NCI-H2227 (cell line): ENCODE results near the gene FAM153A.
"Not testable (repeated sequence)": the region's sequence is repeated elsewhere in the genome, so short reads cannot be mapped to it uniquely, and the experiment has no call there.

Experiments used
- DNase-seq: peaks from one replicate; lab custom pipeline; 2025; ENCODE audit not compliant: unreplicated experiment; lab: John Stamatoyannopoulos, UW

The FAM153A gene

DNA sequence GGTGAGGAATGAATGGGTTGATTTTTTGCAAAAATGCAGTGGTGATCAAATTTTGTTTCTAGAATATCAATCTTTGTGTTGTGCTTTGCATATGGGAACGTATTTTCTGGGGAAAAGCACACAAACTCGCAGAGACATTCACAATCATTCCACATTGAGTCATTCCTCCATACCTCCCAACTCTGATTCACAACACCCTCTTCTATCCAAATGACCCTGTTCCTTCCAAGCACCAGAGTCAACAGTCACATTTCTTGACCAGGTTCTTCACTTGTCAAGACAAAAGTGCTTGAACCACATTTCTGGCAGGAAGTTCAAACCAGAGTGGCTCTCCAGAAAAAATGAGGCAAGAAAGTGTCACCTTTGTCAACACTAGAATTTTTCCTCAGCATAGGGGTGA is 35.3 kb downstream of the FAM153A start:
- not testable (repeated sequence) for DNase-seq

DNA sequence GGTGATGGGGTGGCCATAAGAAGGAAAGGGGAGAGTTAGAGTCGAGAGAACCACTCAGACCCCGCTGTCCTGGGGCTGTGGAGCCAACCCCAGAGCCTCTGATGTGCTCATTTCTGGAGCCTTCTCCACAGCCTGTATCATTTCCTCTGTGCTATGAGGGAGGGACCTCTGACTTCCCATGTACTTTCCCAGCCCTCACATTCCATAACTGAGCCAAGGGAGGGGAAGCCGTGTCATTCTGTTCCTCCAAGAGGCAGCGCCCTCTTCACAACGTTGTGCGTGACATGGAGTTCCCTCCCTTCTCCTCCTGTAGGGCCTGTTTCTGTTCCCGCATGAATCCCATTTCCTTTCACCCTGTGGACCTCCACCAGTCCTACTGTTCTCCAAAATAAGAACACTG is 57.8 kb downstream of the FAM153A start:
- DNase-seq, result not testable (repeated sequence)

DNA sequence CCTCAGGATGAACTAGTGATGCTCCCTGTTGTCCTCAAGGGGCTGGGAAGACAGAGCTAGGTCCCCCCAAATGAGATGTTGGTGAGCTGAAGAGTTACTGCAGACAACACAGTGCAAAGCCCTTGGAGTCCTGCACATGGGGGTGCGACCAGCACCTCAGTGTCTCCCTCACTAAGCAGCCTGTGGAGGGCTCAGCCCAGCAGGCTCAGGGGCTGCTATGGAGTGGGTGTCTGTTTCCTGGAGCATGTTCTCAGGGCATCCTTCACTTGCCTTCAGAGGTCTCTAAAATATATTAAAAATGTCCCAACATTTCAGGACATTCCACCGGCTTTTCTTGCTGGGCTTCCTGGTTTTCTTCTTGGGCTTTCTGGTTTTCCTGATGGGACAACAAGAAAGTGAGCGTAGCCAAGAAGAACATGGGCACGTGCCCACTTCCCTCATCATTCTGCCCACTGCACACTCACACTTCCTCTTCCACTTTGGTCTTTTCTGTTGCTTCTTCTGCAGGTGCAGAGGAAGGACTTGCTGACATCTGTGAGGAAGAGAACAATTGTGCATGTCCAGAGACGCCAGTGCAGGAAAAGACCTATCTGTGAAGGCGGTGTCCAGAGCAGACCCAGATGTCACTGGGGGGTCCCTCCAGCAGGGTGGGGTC is 58.7 kb downstream of the FAM153A start:
- DNase-seq, result not testable (repeated sequence)

DNA sequence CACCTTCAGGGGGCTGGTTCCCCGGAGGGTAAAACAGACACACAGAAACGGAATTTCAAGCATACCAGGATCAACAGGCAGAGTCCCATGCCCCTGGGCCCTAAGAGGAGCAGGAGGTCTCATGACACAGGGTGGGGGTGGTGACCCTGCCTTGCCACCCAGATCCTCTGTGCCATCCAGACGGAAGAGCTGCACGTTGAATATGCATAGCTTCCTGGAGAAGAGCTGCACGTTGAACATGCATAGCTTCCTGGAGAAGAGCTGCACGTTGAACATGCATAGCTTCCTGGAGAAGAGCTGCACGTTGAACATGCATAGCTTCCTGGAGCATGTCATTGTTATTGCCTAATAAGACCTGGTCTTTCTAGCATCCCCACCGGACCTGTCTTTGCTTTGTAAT is 59.9 kb downstream of the FAM153A start:
- DNase-seq, result not testable (repeated sequence)

DNA sequence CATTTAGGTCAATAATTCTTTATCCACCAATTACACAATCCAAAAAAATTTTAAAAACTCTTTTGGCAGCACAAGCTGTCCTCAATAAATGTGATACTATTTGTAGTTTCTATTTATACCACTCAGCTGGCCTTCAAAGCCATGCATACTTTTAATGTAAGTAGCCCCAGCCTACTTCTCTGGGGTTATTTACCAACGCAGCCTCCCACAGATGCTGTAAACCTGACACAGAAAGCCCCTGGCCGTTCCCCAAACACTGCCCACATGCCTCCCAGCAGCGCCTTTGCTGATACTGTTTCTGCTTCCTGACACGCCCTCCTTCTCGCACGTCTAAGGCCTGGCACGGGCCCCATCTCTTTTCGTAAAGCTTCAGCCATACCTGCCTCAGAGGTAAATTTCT is 62.7 kb downstream of the FAM153A start:
- not testable (repeated sequence) for DNase-seq

DNA sequence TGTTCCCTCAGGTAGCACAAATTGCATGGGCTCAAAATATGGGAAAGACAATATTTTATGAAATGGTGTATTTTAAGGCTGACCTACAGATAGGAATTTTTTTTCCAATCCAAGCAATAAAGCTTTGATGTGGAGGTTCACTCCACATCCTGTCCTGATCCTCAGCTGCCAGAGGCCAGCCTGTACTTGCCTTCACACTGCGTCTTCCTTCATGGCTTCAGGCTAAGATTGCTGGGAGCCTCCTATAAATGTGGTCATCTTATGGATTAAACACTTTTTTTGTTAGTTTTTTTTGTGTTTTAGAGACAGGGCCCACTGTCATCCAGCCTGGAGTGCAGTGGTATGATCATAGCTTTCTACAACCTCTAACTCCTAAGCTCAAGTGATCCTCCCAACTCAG is 67.3 kb downstream of the FAM153A start:
- not testable (repeated sequence) for DNase-seq

DNA sequence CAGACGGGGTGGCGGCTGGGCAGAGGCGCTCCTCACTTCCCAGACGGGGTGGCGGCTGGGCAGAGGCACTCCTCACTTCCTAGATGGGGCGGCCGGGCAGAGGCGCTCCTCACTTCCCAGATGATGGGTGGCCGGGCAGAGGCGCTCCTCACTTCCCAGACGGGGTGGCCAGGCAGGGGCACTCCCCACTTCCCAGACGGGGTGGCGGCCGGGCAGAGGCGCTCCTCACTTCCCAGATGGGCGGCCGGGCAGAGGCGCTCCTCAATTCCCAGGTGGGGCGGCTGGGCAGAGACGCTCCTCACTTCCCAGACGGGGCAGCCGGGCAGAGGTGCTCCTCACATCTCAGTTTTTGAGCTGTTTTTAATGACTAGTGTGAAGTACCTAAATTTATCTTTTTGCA is 86.6 kb downstream of the FAM153A start:
- DNase-seq, result not testable (repeated sequence)

DNA sequence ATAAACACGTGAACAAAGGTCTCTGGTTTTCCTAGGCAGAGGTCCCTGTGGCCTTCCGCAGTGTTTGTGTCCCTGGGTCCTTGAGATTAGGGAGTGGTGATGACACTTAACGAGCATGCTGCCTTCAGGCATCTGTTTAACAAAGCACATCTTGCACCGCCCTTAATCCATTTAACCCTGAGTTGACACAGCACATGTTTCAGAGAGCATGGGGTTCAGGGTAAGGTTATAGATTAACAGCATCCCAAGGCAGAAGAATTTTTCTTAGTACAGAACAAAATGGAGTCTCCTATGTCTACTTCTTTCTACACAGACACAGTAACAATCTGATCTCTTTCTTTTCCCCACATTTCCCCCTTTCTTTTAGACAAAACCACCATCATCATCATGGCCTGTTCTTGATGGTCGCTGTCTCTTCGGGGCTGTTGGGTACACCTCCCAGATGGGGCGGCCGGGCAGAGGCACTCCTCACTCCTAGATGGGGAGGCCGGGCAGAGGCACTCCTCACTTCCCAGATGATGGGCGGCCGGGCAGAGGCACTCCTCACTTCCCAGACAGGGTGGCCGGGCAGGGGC is 87.3 kb downstream of the FAM153A start:
- not testable (repeated sequence) for DNase-seq

DNA sequence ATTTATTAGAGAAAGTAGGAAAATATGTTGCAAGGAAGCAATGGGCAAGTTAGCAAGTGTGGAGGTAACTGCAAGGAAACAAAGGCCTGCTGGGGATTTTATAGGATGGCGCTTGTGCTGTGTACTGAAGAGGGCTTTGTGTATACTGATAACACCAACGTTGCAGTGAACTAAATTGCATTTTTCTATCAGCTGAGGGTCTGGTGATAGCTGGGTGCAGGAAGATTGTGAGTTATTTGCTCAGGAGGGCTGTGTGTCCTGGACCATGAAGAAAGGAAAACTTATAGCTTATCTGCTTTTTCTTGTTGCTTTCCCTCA is 88.2 kb downstream of the FAM153A start:
- not testable (repeated sequence) for DNase-seq

DNA sequence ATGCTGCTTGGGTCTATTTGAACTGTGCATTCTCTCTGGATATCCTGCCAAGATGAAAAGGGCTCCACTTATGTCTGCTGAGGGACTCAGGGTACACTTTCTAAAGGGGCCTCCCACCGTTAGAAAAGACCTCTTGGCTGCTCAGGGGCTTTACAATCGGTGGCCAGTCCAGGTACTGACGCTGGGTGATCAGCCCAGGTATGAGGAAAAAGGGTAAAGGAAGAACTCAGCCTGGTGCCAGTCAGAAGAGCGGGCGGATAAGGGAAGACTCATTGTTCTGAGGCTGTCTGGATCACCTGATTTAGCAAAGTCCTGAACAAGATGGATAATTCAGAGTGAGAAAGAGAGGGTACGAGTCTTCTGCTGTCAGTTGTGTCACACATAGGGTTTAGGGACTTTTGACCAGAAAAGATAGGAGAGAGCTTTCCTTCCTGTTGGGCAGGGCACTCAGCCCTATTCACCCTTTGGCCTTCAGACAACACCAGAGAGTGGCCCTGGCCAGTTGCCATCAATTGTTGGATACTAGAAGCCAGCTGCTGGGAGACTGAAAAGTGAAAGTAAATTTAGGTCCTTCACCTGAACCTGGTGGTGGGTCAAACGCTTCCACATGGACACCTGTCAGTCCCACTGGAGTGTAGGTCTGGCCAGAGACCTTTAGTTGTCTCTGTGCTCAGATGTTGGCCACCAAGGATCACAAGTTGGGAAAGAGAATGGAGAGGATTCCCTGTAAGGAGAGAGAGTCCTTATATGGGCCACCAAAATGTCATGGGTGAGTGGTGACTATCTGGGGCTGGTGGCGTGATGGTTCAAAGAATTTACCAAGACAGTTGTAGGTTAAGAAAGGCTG is 88.8 kb downstream of the FAM153A start:
- not testable (repeated sequence) for DNase-seq

DNA sequence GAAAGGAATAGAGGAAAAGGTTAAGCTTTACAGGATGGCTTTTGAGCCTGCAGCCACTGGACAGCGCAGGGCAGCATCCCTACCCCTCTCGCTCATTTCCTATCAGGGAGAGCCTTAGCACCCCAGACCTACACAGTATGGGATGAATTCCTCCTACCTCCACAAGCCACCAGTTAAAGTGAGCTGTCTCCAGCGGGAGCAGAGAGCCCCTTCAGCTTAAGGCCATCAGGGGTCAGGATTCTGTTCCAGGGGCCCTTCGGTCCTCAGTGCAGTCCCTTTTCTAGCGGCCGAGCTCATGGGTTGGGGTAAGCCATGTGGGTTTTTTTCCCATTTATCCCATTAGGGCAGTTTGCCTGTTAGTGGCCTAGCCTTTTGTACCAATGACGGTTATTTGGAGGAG is 89.7 kb downstream of the FAM153A start:
- not testable (repeated sequence) for DNase-seq

DNA sequence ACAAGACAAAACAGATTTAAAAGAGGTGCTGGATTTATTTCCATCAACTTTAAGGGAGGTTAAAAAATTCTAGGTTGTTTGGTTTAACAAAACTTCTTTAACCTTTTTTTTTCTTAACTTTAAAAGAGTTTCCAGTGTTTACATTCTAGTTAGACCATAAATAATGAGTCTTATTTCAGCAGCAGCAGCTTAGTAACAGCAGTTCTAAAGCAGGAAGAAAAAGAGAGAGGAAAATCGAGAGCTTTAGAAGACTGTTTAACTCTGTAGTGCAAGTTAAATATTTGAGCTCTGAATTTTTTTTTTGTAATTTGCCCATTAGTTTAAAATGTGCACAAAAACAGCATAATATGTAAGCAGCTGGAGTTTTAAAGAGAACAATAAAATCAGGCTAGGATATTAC is 90.2 kb downstream of the FAM153A start:
- not testable (repeated sequence) for DNase-seq

DNA sequence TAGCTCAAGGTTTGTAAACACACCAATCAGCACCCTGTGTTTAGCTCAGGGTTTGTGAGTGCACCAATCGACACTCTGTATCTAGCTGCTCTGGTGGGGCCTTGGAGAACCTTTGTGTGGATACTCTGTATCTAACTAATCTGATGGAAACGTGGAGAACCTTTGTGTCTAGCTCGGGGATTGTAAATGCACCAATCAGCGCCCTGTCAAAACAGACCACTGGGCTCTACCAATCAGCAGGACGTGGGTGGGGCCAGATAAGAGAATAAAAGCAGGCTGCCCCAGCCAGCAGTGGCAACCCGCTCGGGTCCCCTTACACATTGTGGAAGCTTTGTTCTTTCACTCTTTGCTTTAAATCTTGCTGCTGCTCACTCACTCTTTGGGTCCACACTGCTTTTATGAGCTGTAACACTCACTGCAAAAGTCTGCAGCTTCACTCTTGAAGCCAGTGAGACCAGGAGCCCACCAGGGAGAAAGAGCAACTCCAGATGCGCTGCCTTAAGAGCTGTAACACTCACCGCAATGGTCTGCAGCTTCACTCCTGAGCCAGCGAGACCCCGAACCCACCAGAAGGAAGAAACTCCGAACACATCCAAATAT is 93.6 kb downstream of the FAM153A start:
- not testable (repeated sequence) for DNase-seq

DNA sequence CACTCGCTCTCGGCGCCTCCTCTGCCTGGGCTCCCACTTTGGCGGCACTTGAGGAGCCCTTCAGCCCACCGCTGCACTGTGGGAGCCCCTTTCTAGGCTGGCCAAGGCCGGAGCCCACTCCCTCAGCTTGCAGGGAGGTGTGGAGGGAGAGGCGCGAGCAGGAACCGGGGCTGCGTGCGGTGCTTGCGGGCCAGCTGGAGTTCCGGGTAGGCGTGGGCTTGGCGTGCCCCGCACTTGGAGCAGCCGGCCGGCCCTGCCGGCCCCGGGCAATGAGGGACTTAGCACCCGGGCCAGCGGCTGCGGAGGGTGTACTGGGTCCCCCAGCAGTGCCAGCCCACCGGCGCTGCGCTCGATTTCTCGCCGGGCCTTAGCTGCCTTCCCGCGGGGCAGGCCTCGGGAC is 94.6 kb downstream of the FAM153A start:
- not testable (repeated sequence) for DNase-seq

DNA sequence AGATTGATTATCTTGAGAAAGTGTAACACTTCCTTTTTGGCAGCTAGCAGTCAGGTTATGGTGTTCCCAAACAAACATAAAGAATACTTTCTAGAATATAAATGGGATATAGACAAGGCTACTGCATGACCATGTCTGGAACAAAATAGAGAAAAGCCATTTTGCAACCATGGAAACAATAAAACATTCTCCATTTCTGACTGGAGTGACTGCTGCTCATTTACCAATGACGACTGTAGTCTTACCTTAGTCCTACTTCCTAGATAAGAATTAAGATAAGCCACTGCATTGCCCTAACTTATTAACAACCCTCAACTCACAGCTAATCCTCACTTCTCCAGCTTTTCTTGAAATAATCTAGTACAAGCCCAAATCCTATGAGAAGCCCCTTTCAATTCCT is 100.8 kb downstream of the FAM153A start:
- not testable (repeated sequence) for DNase-seq
